IMR-90 (cell line): ENCODE data around the gene CLTCL1. TPM values are rescaled to one million over a fixed set of nuclear protein-coding genes. Genes with fewer than 3 reads are reported as not detected.

Experiments
- ATAC-seq: fragments of 200-7000 bp; cut with Tn5 transposase; 2 replicates; pipeline ENCODE4 v1.9.1; 2020; ENCODE audit warnings: low read depth, mild to moderate bottlenecking, moderate library complexity
- BruUV-seq: library from RNA; stranded (reverse); fragments of 400-500 nt; replicated peaks from 2 replicates; lab custom pipeline; 2021; lab: Mats Ljungman, UMichigan
- CTCF ChIA-PET: fragments of 300-600 bp; formaldehyde crosslinking; extraction: SDS; loops from one replicate; lab custom pipeline; 2021; ENCODE audit warnings: antibody characterized with exemption; lab: Yijun Ruan, JAX
- POLR2A ChIA-PET: fragments of 300-600 bp; sonication (Branson Sonifier 250); formaldehyde crosslinking; loops from one replicate; lab custom pipeline; 2022; ENCODE audit warnings: antibody characterized with exemption; ENCODE audit not compliant: unreplicated experiment; lab: Charles Lee
- DNase-seq: peaks from one replicate; pipeline ENCODE4 v3.0.0; 2013
- H2AFZ ChIP-seq: replicated peaks from 2 replicates; pipeline ENCODE3; 2013; ENCODE audit warnings: low read length, mild to moderate bottlenecking; ENCODE audit not compliant: poor library complexity
- H2AK5ac ChIP-seq: 2 replicates; pipeline ENCODE4 v1.6.1; 2013; ENCODE audit warnings: low read depth, low read length, inconsistent platforms
- H2AK9ac ChIP-seq: replicated peaks from 2 replicates; pipeline ENCODE3; 2013; ENCODE audit warnings: mild to moderate bottlenecking, low read depth, low read length, moderate library complexity; ENCODE audit not compliant: poor library complexity
- H2BK120ac ChIP-seq: 2 replicates; pipeline ENCODE4 v1.6.1; 2013; ENCODE audit warnings: low read depth, low read length, inconsistent platforms
- H2BK15ac ChIP-seq: 3 replicates; pipeline ENCODE4 v1.6.1; 2013; ENCODE audit warnings: low read depth, low read length, inconsistent platforms
- H2BK20ac ChIP-seq: 2 replicates; pipeline ENCODE4 v1.6.1; 2013; ENCODE audit warnings: low read depth, mild to moderate bottlenecking, inconsistent platforms, low read length, moderate library complexity
- H2BK5ac ChIP-seq: 2 replicates; pipeline ENCODE4 v1.6.1; 2013; ENCODE audit warnings: mild to moderate bottlenecking, low read depth, low read length, inconsistent platforms; ENCODE audit not compliant: poor library complexity, severe bottlenecking
- H3K14ac ChIP-seq: replicated peaks from 2 replicates; pipeline ENCODE4 v1.6.1; 2013; ENCODE audit warnings: low read depth, low read length, inconsistent platforms
- H3K18ac ChIP-seq: 2 replicates; pipeline ENCODE4 v1.6.1; 2013; ENCODE audit warnings: low read depth, low read length, control low read depth
- H3K23ac ChIP-seq: 2 replicates; pipeline ENCODE4 v1.6.1; 2013; ENCODE audit warnings: low read depth, low read length, inconsistent platforms
- H3K27ac ChIP-seq: 2 replicates; pipeline ENCODE4 v1.5.1; 2013; ENCODE audit warnings: mild to moderate bottlenecking, control low read depth, low read length; ENCODE audit not compliant: insufficient read depth
- H3K27me3 ChIP-seq: 2 replicates; pipeline ENCODE4 v1.6.1; 2013; ENCODE audit warnings: low read length; ENCODE audit not compliant: control insufficient read depth, insufficient read depth
- H3K36me3 ChIP-seq: 2 replicates; pipeline ENCODE4 v1.6.1; 2013; ENCODE audit warnings: low read length, mixed read lengths; ENCODE audit not compliant: control insufficient read depth, insufficient read depth
- H3K4ac ChIP-seq: 2 replicates; pipeline ENCODE4 v1.6.1; 2013; ENCODE audit warnings: low read depth, low read length, inconsistent platforms
- H3K4me1 ChIP-seq: 2 replicates; pipeline ENCODE4 v1.6.1; 2013; ENCODE audit warnings: low read length, mixed read lengths; ENCODE audit not compliant: control insufficient read depth, insufficient read depth
- H3K4me2 ChIP-seq: 2 replicates; pipeline ENCODE4 v1.6.1; 2013; ENCODE audit warnings: low read depth, mild to moderate bottlenecking, control low read depth, low read length, moderate library complexity
- H3K4me3 ChIP-seq: 2 replicates; pipeline ENCODE4 v1.5.1; 2013; ENCODE audit warnings: low read depth, mild to moderate bottlenecking, control low read depth, low read length, moderate library complexity; ENCODE audit not compliant: insufficient read depth
- H3K56ac ChIP-seq: 2 replicates; pipeline ENCODE4 v1.6.1; 2013; ENCODE audit warnings: low read length, inconsistent platforms; ENCODE audit not compliant: insufficient read depth; ENCODE audit errors: extremely low read depth
- H3K79me1 ChIP-seq, 2 experiments: 2 replicates each; pipeline ENCODE4 v1.6.1; 2013; ENCODE audit warnings: low read length in 2 of 2, inconsistent platforms in 1 of 2, low read depth in 1 of 2
- H3K9ac ChIP-seq: 2 replicates; pipeline ENCODE4 v1.6.1; 2013; ENCODE audit warnings: low read depth, low read length, control low read depth
- H3K9me1 ChIP-seq: 2 replicates; pipeline ENCODE4 v1.6.1; 2013; ENCODE audit warnings: low read length, inconsistent platforms; ENCODE audit not compliant: insufficient read depth
- H3K9me3 ChIP-seq: 2 replicates; pipeline ENCODE4 v1.6.1; 2013; ENCODE audit warnings: low read length; ENCODE audit not compliant: control insufficient read depth, insufficient read depth
- H4K20me1 ChIP-seq: 2 replicates; pipeline ENCODE4 v1.6.1; 2013; ENCODE audit warnings: low read length, inconsistent platforms; ENCODE audit not compliant: insufficient read depth
- H4K5ac ChIP-seq: 2 replicates; pipeline ENCODE4 v1.6.1; 2013; ENCODE audit warnings: mild to moderate bottlenecking, low read depth, low read length, control low read depth
- H4K8ac ChIP-seq, 2 experiments: 2 replicates each; pipeline ENCODE4 v1.6.1; 2013; ENCODE audit warnings: low read depth in 2 of 2, low read length in 2 of 2, control low read depth in 1 of 2, inconsistent platforms in 1 of 2
- H4K91ac ChIP-seq: 2 replicates; pipeline ENCODE4 v1.6.1; 2013; ENCODE audit warnings: low read depth, low read length, inconsistent platforms; ENCODE audit not compliant: insufficient read depth
- CHD1 ChIP-seq: IDR thresholded peaks from 2 replicates; pipeline ENCODE4 v1.6.1; 2012; ENCODE audit warnings: low read depth, low read length, improper control_type of control experiment
- MAFK ChIP-seq: IDR thresholded peaks from 2 replicates; pipeline ENCODE4 v1.6.1; 2012; ENCODE audit warnings: low read depth, low read length, improper control_type of control experiment
- MXI1 ChIP-seq: IDR thresholded peaks from 2 replicates; pipeline ENCODE4 v1.6.1; 2012; ENCODE audit warnings: low read depth, mild to moderate bottlenecking, low read length, moderate library complexity, borderline replicate concordance
- POLR2A ChIP-seq: IDR thresholded peaks from 2 replicates; pipeline ENCODE4 v1.6.1; 2012; ENCODE audit warnings: mild to moderate bottlenecking, low read depth, low read length
- WGBS, 2 experiments: methylation state at CpG; one replicate each; pipeline versions ENCODE4 v1.1.5 to v1.1.7; 2013; ENCODE audit warnings: missing lambda C conversion rate in 2 of 2; ENCODE audit not compliant: insufficient read length in 1 of 2; ENCODE audit errors: extremely low coverage in 2 of 2; 5-methylcytosine and 5-hydroxymethylcytosine counted together
- dilution Hi-C: fragments of 300-500 bp; cut with HindIII; formaldehyde crosslinking; loops from one replicate; pipeline ENCODE4 v1.14.3; 2018; ENCODE audit warnings: low sequenced_read_pairs; ENCODE audit not compliant: unreplicated experiment
- in situ Hi-C: fragments of 300-500 bp; cut with MboI; formaldehyde crosslinking; loops from 3 replicates; pipeline ENCODE4 v1.14.3; 2019; ENCODE audit warnings: low sequenced_read_pairs, inconsistent platforms, mixed read lengths
- intact Hi-C: fragments of 100-400 bp; cut with micrococcal nuclease; formaldehyde crosslinking; loops from 2 replicates; pipeline ENCODE4 v1.10.0; 2022
- polyA plus RNA-seq, 3 experiments: library from polyadenylated mRNA; depleted of rRNA; stranded (reverse); fragments of >200 nt; gene quantifications; 2 replicates each; pipeline ENCODE4 v1.2.3, GENCODE V29; 2012; ENCODE audit warnings: low replicate concordance in 1 of 3
- total RNA-seq: library from RNA; depleted of rRNA; stranded (reverse); fragments of >200 nt; gene quantifications from 2 replicates; pipeline ENCODE4 v1.2.3, GENCODE V29; 2012

CLTCL1 gene
- total and polyA plus RNA-seq, 2 of the 4 experiments (the other 2 are of a cell fraction), result 6.2 to 8.1 TPM

DNA sequence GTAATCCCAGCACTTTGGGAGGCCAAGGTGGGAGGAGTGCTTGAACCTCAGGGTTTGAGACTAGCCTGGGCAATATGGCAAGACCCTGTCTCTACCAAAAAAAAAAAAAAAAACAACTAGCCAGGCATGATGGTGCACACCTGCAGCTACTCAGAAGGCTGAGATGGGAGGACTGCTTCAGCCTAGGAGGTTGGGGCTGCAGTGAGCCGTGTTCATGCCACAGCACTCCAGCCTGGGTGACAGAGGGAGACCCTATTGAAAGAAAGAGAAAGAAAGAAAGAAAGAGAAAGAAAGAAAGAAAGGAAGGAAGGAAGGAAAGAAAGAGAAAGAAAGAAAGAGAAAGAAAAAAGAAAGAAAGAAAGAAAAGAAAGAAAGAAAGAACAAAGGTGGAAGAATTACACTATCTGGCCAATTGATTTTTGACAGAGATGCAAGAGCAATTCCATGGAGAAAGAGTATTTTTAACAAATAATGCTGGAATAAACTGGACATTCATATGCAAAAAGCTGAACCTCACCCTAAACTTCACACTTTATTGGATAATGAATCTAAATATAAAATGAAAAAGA is 79.1 kb downstream of the CLTCL1 start:
- TF ChIP-seq MAFK (no peak), MXI1 (no peak), POLR2A (no peak), CHD1 (no peak)
- Histone ChIP-seq H2BK20ac (no peak overlapping the region), H2AFZ (no peak overlapping the region), H2BK5ac (no peak overlapping the region), H3K4me2 (no peak overlapping the region), H3K4me3 (no peak overlapping the region), H3K9me1 (peaks cover 7% of the 10 kb centered on the region; the same call in 1 of the 2 replicates), H3K36me3 (peaks cover 8% of the 10 kb centered on the region; the same call in 1 of the 2 replicates), H2BK15ac (no peak overlapping the region), H3K9ac (no peak overlapping the region), H2AK5ac (no peak overlapping the region), H4K91ac (no peak overlapping the region), H2AK9ac (no peak overlapping the region), H4K20me1 (no peaks in the 10 kb centered on the region), H4K5ac (no peak overlapping the region), H2BK120ac (no peak overlapping the region), H3K14ac (no peak overlapping the region), H3K79me1 (no peaks in the 10 kb centered on the region), H3K27me3 (no peaks in the 10 kb centered on the region), H4K8ac (no peak overlapping the region), H3K56ac (no peak overlapping the region), H3K23ac (no peak overlapping the region), H3K9me3 (no peaks in the 10 kb centered on the region), H3K18ac (no peak overlapping the region), H3K4ac (no peak overlapping the region), H3K27ac (no peak overlapping the region), H3K4me1 (peaks cover 2% of the 10 kb centered on the region; the same call in 1 of the 2 replicates)
- no CpG with 5 or more reads among the region's 1 CpG for WGBS, 2 experiments
- POLR2A ChIA-PET, result interaction anchor here (0.7 kb wide), 1 partner anchor 573 kb away, joined by 4 read pairs; no protein-coding TSS in a partner anchor
- no TSS peak for BruUV-seq
- intact Hi-C loops, result no loop called here
- in situ Hi-C loops, result no loop called here
- DNase-seq, result no peak
- CTCF ChIA-PET, result interaction anchor here (1.0 kb wide), 1 partner anchor 33 kb away, joined by 3 read pairs; no protein-coding TSS in a partner anchor
- dilution Hi-C loops, result no loop called here
- no peak for ATAC-seq
